ENCODE measurements around the gene MRPL9.
"Not testable (repeated sequence)": the region's sequence is repeated elsewhere in the genome, so short reads cannot be mapped to it uniquely, and the experiment has no call there.

Gene MRPL9

GRCh38 chr1:151782026-151782425, 18.7 kb upstream of the MRPL9 start:
- not testable (repeated sequence) for H3K27ac ChIP-seq (ENCODE audit: low read length); H3K9me3 ChIP-seq (ENCODE audit: control insufficient read depth in 1 of 2, low read length in 2 of 2); H3K27me3 ChIP-seq (ENCODE audit: low read depth, low read length); H3K4me1 ChIP-seq (ENCODE audit: control insufficient read depth in 1 of 2, insufficient read depth in 2 of 2, low read length in 2 of 2); H3K4me3 ChIP-seq (ENCODE audit: low read depth in 1 of 2, low read length in 2 of 2)
- H3K36me3 ChIP-seq (ENCODE audit: control insufficient read depth in 1 of 2, insufficient read depth in 2 of 2, low read length in 2 of 2): peaks cover 0 to 32% of the 10 kb centered on the region in 2 donors

DNA sequence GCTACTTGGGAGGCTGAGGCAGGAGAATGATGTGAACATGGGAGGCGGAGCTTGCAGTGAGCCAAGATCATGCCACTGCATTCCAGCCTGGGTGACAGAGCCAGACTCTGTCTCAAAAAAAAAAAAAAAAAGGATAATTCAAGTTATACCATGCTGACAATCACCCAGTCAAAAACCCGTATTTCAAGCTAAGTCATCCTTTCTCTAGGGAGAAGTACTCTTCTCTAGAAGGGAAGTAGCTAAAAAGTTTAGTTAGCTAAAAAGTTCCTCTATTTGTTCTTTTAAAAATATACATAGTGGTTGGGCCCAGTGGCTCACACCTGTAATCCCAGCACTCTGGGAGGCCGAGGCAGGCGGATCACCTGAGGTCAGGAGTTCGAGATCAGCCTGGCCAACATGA, 17.4 kb upstream of the MRPL9 start:
- not testable (repeated sequence) for H3K9me3 ChIP-seq (ENCODE audit: control insufficient read depth in 1 of 2, low read length in 2 of 2); H3K27me3 ChIP-seq (ENCODE audit: low read depth, low read length); H3K4me3 ChIP-seq (ENCODE audit: low read depth in 1 of 2, low read length in 2 of 2); H3K4me1 ChIP-seq (ENCODE audit: control insufficient read depth in 1 of 2, insufficient read depth in 2 of 2, low read length in 2 of 2); H3K27ac ChIP-seq (ENCODE audit: low read length)
- H3K36me3 ChIP-seq (ENCODE audit: control insufficient read depth in 1 of 2, insufficient read depth in 2 of 2, low read length in 2 of 2): peaks cover 6 to 42% of the 10 kb centered on the region in 2 donors

DNA sequence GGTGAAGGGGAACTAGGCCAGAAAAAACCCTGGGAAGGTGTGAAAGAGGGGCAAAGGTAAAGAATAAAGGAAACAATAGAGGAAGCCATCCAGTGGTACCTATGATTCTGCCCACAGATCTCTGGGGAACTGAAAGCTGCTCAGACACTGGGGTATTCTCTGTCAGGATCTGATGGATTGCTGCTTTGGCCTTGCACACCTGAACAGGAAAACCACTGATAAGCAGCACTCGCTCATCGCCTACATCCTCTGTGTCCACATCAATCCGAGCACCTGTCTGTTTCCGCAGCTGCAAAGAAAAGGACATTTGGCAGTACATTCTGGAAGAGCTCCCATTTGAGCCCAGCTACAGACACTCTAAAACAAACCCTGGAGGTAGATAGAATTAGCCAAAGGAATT, 16.6 kb upstream of the MRPL9 start:
- H3K36me3 ChIP-seq (ENCODE audit: control insufficient read depth in 1 of 2, insufficient read depth in 2 of 2, low read length in 2 of 2): peaks cover 13 to 51% of the 10 kb centered on the region in 2 donors

DNA sequence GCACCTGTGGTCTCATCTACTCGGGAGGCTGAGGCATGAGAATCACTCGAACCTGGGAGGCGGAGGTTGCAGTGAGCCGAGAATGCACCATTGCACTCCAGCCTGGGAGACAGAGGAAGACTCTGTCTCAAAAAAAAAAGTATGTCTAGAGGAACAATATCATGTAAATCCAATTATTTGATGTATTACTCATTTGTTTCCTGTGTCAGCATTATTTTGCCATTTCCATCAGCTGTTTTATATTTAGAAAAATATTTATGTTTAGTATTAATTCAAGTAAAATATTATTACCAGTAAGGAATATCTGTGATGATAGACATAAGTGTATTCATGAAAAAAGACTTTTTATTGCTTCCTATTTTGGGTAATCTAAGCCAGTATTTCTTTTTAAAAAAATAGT, 14.0 kb upstream of the MRPL9 start:
- peaks cover 21 to 67% of the 10 kb centered on the region in 2 donors for H3K36me3 ChIP-seq (ENCODE audit: control insufficient read depth in 1 of 2, insufficient read depth in 2 of 2, low read length in 2 of 2)
- H3K27me3 ChIP-seq (ENCODE audit: low read depth, low read length): no peaks in the 10 kb centered on the region
- H3K27ac ChIP-seq (ENCODE audit: low read length): no peak overlapping the region
- no peaks in the 10 kb centered on the region for H3K9me3 ChIP-seq (ENCODE audit: control insufficient read depth in 1 of 2, low read length in 2 of 2)
- no peaks in the 10 kb centered on the region for H3K4me1 ChIP-seq (ENCODE audit: control insufficient read depth in 1 of 2, insufficient read depth in 2 of 2, low read length in 2 of 2)
- H3K4me3 ChIP-seq (ENCODE audit: low read depth in 1 of 2, low read length in 2 of 2): no peak overlapping the region

More for the DNA sequence above, 16.6 kb upstream of the MRPL9 start:
- Histone ChIP-seq H3K4me3 (ENCODE audit: low read depth in 1 of 2, low read length in 2 of 2) (no peak overlapping the region), H3K27ac (ENCODE audit: low read length) (no peak overlapping the region), H3K9me3 (ENCODE audit: control insufficient read depth in 1 of 2, low read length in 2 of 2) (no peaks in the 10 kb centered on the region), H3K27me3 (ENCODE audit: low read depth, low read length) (no peaks in the 10 kb centered on the region), H3K4me1 (ENCODE audit: control insufficient read depth in 1 of 2, insufficient read depth in 2 of 2, low read length in 2 of 2) (no peaks in the 10 kb centered on the region)

GRCh38 chr1:151776665-151777062, 13.4 kb upstream of the MRPL9 start:
- Histone ChIP-seq H3K36me3 (ENCODE audit: control insufficient read depth in 1 of 2, insufficient read depth in 2 of 2, low read length in 2 of 2) (peaks cover 21 to 60% of the 10 kb centered on the region in 2 donors), H3K27ac (ENCODE audit: low read length) (no peak overlapping the region), H3K4me3 (ENCODE audit: low read depth in 1 of 2, low read length in 2 of 2) (no peak overlapping the region), H3K4me1 (ENCODE audit: control insufficient read depth in 1 of 2, insufficient read depth in 2 of 2, low read length in 2 of 2) (no peaks in the 10 kb centered on the region), H3K9me3 (ENCODE audit: control insufficient read depth in 1 of 2, low read length in 2 of 2) (no peaks in the 10 kb centered on the region), H3K27me3 (ENCODE audit: low read depth, low read length) (no peaks in the 10 kb centered on the region)

DNA sequence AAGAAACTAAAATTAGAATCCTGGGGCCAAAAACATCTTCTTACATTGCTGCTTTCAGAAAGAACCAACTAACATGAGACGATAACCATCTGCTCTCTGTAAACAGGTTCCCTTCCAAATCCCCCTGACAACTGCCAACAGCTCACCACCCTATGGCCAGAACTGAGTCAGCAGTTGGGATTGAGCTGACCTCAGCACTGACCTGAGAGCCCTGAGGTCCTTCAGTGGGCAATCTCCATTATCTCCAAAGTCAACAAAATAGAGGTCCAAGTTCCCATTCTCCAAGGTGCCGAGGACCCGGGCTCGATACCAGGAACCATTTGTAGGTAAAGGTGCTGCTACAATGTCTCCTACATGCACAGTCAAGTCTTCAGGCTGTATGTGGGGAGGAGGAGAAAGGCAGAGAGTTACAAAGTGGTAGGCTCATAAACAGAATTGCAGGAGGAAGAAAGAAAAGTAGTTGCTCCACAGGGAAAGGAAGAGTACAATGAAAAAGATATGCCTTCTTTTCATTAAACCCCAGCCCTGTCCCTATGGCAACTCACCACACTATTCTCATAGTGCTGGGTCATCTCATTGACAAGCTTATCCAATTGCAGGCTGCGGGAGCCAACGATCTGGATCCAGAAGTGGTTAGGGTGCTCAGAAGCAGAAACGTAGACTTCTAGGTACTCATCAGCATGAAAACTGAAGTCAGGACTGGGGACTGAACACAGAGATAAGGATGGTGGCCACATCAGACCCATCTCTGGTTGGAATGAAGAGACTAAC, 12.8 kb upstream of the MRPL9 start:
- Histone ChIP-seq H3K9me3 (ENCODE audit: control insufficient read depth in 1 of 2, low read length in 2 of 2) (no peaks in the 10 kb centered on the region), H3K27ac (ENCODE audit: low read length) (no peak overlapping the region), H3K27me3 (ENCODE audit: low read depth, low read length) (no peaks in the 10 kb centered on the region), H3K4me3 (ENCODE audit: low read depth in 1 of 2, low read length in 2 of 2) (no peak overlapping the region), H3K4me1 (ENCODE audit: control insufficient read depth in 1 of 2, insufficient read depth in 2 of 2, low read length in 2 of 2) (no peaks in the 10 kb centered on the region), H3K36me3 (ENCODE audit: control insufficient read depth in 1 of 2, insufficient read depth in 2 of 2, low read length in 2 of 2) (peaks cover 21 to 56% of the 10 kb centered on the region in 2 donors)

GRCh38 chr1:151774256-151774922, 11.1 kb upstream of the MRPL9 start:
- H3K4me3 ChIP-seq (ENCODE audit: low read depth in 1 of 2, low read length in 2 of 2): no peak overlapping the region
- no peaks in the 10 kb centered on the region for H3K4me1 ChIP-seq (ENCODE audit: control insufficient read depth in 1 of 2, insufficient read depth in 2 of 2, low read length in 2 of 2)
- H3K27me3 ChIP-seq (ENCODE audit: low read depth, low read length): no peaks in the 10 kb centered on the region
- H3K9me3 ChIP-seq (ENCODE audit: control insufficient read depth in 1 of 2, low read length in 2 of 2): no peaks in the 10 kb centered on the region
- H3K36me3 ChIP-seq (ENCODE audit: control insufficient read depth in 1 of 2, insufficient read depth in 2 of 2, low read length in 2 of 2): peaks cover 21 to 49% of the 10 kb centered on the region in 2 donors
- H3K27ac ChIP-seq (ENCODE audit: low read length): no peak overlapping the region

GRCh38 chr1:151773702-151774101, 10.4 kb upstream of the MRPL9 start:
- Histone ChIP-seq H3K9me3 (ENCODE audit: control insufficient read depth in 1 of 2, low read length in 2 of 2) (no peaks in the 10 kb centered on the region), H3K27ac (ENCODE audit: low read length) (no peak overlapping the region), H3K4me1 (ENCODE audit: control insufficient read depth in 1 of 2, insufficient read depth in 2 of 2, low read length in 2 of 2) (no peaks in the 10 kb centered on the region), H3K27me3 (ENCODE audit: low read depth, low read length) (no peaks in the 10 kb centered on the region), H3K36me3 (ENCODE audit: control insufficient read depth in 1 of 2, insufficient read depth in 2 of 2, low read length in 2 of 2) (peaks cover 21 to 45% of the 10 kb centered on the region in 2 donors), H3K4me3 (ENCODE audit: low read depth in 1 of 2, low read length in 2 of 2) (no peak overlapping the region)

- H3K27me3 ChIP-seq (ENCODE audit: low read depth, low read length); H3K4me3 ChIP-seq (ENCODE audit: low read depth in 1 of 2, low read length in 2 of 2); H3K27ac ChIP-seq (ENCODE audit: low read length); H3K9me3 ChIP-seq (ENCODE audit: control insufficient read depth in 1 of 2, low read length in 2 of 2); H3K4me1 ChIP-seq (ENCODE audit: control insufficient read depth in 1 of 2, insufficient read depth in 2 of 2, low read length in 2 of 2): not testable (repeated sequence)
- peaks cover 6 to 12% of the 10 kb centered on the region in 2 donors for H3K36me3 ChIP-seq (ENCODE audit: control insufficient read depth in 1 of 2, insufficient read depth in 2 of 2, low read length in 2 of 2)
Measured at GRCh38 chr1:151769270-151769669, 6.0 kb upstream of the MRPL9 start.

DNA sequence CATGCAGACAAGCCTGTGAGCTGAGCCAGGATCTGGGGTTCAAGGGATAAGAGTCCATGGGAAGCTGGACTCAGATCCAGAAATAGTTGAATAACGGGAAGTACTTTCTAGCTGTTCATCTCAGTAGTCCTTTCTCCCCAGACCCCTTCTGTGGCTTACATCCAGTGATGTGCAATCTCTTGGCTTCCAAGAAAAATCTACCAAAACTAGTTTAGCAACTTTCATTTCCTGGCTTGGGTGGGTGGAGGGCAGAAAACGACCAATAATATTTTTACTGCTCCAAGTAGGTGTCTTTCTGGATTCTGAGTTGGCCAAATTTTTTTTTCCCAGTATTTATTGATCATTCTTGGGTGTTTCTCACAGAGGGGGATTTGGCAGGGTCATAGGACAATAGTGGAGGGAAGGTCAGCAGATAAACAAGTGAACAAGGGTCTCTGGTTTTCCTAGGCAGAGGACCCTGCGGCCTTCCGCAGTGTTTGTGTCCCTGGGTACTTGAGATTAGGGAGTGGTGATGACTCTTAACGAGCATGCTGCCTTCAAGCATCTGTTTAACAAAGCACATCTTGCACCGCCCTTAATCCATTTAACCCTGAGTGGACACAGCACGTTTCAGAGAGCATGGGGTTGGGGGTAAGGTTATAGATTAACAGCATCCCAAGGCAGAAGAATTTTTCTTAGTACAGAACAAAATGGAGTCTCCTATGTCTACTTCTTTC, 5.2 kb upstream of the MRPL9 start:
- not testable (repeated sequence) for H3K36me3 ChIP-seq (ENCODE audit: control insufficient read depth in 1 of 2, insufficient read depth in 2 of 2, low read length in 2 of 2); H3K4me3 ChIP-seq (ENCODE audit: low read depth in 1 of 2, low read length in 2 of 2); H3K4me1 ChIP-seq (ENCODE audit: control insufficient read depth in 1 of 2, insufficient read depth in 2 of 2, low read length in 2 of 2); H3K27me3 ChIP-seq (ENCODE audit: low read depth, low read length); H3K9me3 ChIP-seq (ENCODE audit: control insufficient read depth in 1 of 2, low read length in 2 of 2); H3K27ac ChIP-seq (ENCODE audit: low read length)

DNA sequence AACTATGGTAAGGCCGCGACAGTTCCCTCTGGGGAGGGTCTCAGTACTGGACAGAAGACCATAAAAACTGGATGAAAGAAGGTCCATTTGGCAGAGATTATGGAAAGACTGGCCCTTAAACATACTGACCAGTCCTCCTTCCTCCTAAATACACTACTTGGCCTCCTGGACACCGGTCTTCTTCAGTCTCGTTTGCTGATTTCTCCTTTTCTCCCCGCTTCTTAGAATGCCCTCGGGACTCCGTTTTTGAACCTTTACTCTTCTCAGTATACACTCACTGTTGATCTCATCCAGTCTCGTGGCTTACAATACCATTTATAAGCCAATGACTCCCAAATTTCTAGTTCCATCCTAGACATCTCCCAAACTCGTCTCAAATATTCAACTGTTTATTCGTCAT, 694 bp upstream of the MRPL9 start:
- H3K4me1 ChIP-seq (ENCODE audit: control insufficient read depth in 1 of 2, insufficient read depth in 2 of 2, low read length in 2 of 2): peaks cover 6 to 14% of the 10 kb centered on the region in 2 donors
- peak overlapping the region; percentile 84 to 88 for H3K4me3 ChIP-seq (ENCODE audit: low read depth in 1 of 2, low read length in 2 of 2)
- no peaks in the 10 kb centered on the region for H3K27me3 ChIP-seq (ENCODE audit: low read depth, low read length)
- H3K27ac ChIP-seq (ENCODE audit: low read length): peak overlapping the region; percentile 96
- H3K9me3 ChIP-seq (ENCODE audit: control insufficient read depth in 1 of 2, low read length in 2 of 2): no peaks in the 10 kb centered on the region
- peaks cover 26 to 27% of the 10 kb centered on the region in 2 donors for H3K36me3 ChIP-seq (ENCODE audit: control insufficient read depth in 1 of 2, insufficient read depth in 2 of 2, low read length in 2 of 2)

Measured in muscle layer of duodenum (tissue), 2 donors.